ENCODE results near the gene SYCP3.

Gene SYCP3

DNA sequence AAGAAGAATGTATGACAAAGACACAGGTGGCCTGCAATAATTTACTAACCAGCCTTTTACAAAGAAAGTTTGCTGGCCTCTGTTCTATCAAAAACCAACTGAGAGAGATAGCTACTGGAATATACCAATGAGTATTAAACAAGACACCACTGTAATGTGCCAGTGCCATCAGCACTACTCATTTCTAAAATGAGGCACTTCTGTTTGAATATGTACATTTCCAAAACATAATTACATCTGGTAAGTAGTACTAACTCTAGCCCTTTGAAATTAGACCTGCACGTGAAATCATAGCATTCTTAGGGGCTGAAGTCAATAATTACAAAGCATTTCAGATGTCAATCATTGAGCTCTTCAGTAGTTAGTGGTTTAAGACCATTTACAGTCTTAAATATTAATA, 6.9 kb upstream of the SYCP3 start:
- Histone ChIP-seq H3K36me3 (ENCODE audit: control insufficient read depth in 1 of 2, insufficient read depth in 2 of 2, low read depth in 1 of 2, low read length in 2 of 2) (peaks cover 16 to 97% of the 10 kb centered on the region in 2 experiments), H3K27ac (ENCODE audit: low read length, poor library complexity, severe bottlenecking) (no peak overlapping the region), H2BK5ac (ENCODE audit: low read depth, low read length, poor library complexity, severe bottlenecking) (no peak overlapping the region), H3K14ac (ENCODE audit: low read length in 2 of 2) (no peak overlapping the region), H3K4me1 (ENCODE audit: control insufficient read depth, insufficient read depth, low read depth, low read length) (peaks cover 5% of the 10 kb centered on the region), H3K79me1 (replicated peaks; ENCODE audit: low read length, poor library complexity, severe bottlenecking) (no peaks in the 10 kb centered on the region), H2BK15ac (ENCODE audit: low read depth, poor library complexity, severe bottlenecking) (no peak overlapping the region), H4K91ac (ENCODE audit: low read length) (no peak overlapping the region), H3K27me3 (ENCODE audit: control insufficient read depth in 1 of 2, insufficient read depth in 1 of 2, low read length in 2 of 2) (no peaks in the 10 kb centered on the region), H3K9ac (ENCODE audit: low read length) (no peak overlapping the region), H2BK120ac (ENCODE audit: low read depth, low read length) (no peak overlapping the region), H3K23ac (ENCODE audit: low read length in 2 of 2) (no peak overlapping the region), H2AFZ (ENCODE audit: low read depth, low read length) (no peak overlapping the region), H2BK12ac (ENCODE audit: low read length in 2 of 2) (no peak overlapping the region), H3K4me3 (ENCODE audit: insufficient read depth in 1 of 2, low read depth in 1 of 2, low read length in 2 of 2) (no peak overlapping the region), H2AK5ac (ENCODE audit: low read length, severe bottlenecking) (no peak overlapping the region), H4K8ac (ENCODE audit: low read length) (no peak overlapping the region), H3K18ac (ENCODE audit: low read depth in 1 of 2, low read length in 2 of 2) (no peak overlapping the region), H3K9me3 (ENCODE audit: control insufficient read depth, low read length) (no peaks in the 10 kb centered on the region), H3K4me2 (ENCODE audit: low read length, poor library complexity, severe bottlenecking) (no peak overlapping the region), H3K4ac (ENCODE audit: low read depth in 1 of 2, low read length in 2 of 2) (no peak overlapping the region)
- DNase-seq: no peak
- WGBS: no CpG with 5 or more reads among the region's 1 CpG

DNA sequence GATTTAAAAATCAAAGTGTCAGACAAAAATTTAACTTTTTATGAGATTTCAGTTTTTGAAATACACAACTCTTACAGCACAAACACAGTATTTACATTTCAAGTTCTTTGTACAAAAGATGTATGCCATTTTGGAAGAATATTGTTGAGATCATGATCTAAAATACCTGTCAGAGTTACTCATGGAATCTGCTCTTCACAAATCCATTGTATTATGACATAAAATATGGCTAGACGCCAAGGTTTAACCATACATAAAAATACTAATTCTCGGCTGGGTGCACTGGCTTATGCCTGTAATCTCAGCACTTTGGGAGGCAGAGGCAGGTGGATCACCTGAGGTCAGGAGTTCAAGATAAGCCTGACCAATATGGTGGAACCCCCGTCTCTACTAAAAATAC, 6.2 kb upstream of the SYCP3 start:
- Histone ChIP-seq H2BK15ac (ENCODE audit: low read depth, poor library complexity, severe bottlenecking) (no peak overlapping the region), H3K23ac (ENCODE audit: low read length in 2 of 2) (no peak overlapping the region), H2BK12ac (ENCODE audit: low read length in 2 of 2) (no peak overlapping the region), H3K4me2 (ENCODE audit: low read length, poor library complexity, severe bottlenecking) (no peak overlapping the region), H2BK120ac (ENCODE audit: low read depth, low read length) (no peak overlapping the region), H2AK5ac (ENCODE audit: low read length, severe bottlenecking) (no peak overlapping the region), H3K79me1 (replicated peaks; ENCODE audit: low read length, poor library complexity, severe bottlenecking) (no peaks in the 10 kb centered on the region), H3K27me3 (ENCODE audit: control insufficient read depth in 1 of 2, insufficient read depth in 1 of 2, low read length in 2 of 2) (no peaks in the 10 kb centered on the region), H3K4me3 (ENCODE audit: insufficient read depth in 1 of 2, low read depth in 1 of 2, low read length in 2 of 2) (no peak overlapping the region), H3K4ac (ENCODE audit: low read depth in 1 of 2, low read length in 2 of 2) (no peak overlapping the region), H3K36me3 (ENCODE audit: control insufficient read depth in 1 of 2, insufficient read depth in 2 of 2, low read depth in 1 of 2, low read length in 2 of 2) (peaks cover 16 to 92% of the 10 kb centered on the region in 2 experiments), H2AFZ (ENCODE audit: low read depth, low read length) (no peak overlapping the region), H3K14ac (ENCODE audit: low read length in 2 of 2) (no peak overlapping the region), H3K9ac (ENCODE audit: low read length) (no peak overlapping the region), H3K9me3 (ENCODE audit: control insufficient read depth, low read length) (no peaks in the 10 kb centered on the region), H3K27ac (ENCODE audit: low read length, poor library complexity, severe bottlenecking) (no peak overlapping the region), H4K91ac (ENCODE audit: low read length) (no peak overlapping the region), H3K18ac (ENCODE audit: low read depth in 1 of 2, low read length in 2 of 2) (no peak overlapping the region), H2BK5ac (ENCODE audit: low read depth, low read length, poor library complexity, severe bottlenecking) (no peak overlapping the region), H3K4me1 (ENCODE audit: control insufficient read depth, insufficient read depth, low read depth, low read length) (peaks cover 5% of the 10 kb centered on the region), H4K8ac (ENCODE audit: low read length) (no peak overlapping the region)
- no peak for DNase-seq
- WGBS: 95% methylated on average over 3 of the region's 3 CpGs

DNA sequence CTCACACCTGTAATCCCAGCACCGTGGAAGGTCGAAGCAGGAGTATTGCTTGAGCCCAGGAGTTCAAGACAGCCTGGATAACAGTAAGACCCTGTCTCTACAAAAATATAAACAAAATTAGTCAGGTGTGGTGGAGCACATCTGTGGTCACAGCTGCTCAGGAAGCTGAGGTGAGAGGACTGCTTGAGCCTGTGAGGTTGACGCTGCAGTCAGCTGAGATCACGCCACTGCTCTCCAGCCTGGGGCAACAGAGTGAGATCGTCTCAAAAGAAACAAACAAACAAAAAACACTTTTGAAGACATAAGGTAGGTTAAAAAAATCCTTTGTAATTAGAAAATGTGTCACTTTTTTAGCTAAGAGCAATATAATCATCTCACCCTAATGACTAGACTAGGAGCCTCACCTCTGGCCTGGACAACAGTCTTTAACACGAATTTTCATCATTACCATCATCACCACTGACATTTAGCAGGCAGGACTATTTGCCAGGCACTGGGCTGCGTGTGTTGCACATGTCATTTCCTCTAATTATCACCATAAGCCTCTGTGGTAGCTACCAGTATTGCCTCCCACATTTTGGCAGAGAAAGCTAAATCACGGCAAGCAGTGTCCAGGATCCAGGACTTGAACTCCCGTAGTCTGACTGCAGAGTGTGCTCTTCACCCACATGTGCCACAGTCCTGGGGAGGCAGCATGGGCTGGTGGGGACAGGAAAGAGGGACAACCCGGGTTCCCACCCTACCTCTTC, 4.6 kb upstream of the SYCP3 start:
- Histone ChIP-seq H2AK5ac (ENCODE audit: low read length, severe bottlenecking) (peak overlapping the region; percentile 8), H2BK5ac (ENCODE audit: low read depth, low read length, poor library complexity, severe bottlenecking) (no peak overlapping the region), H3K4ac (ENCODE audit: low read depth in 1 of 2, low read length in 2 of 2) (no peak overlapping the region), H2BK15ac (ENCODE audit: low read depth, poor library complexity, severe bottlenecking) (no peak overlapping the region), H3K4me2 (ENCODE audit: low read length, poor library complexity, severe bottlenecking) (no peak overlapping the region), H3K36me3 (ENCODE audit: control insufficient read depth in 1 of 2, insufficient read depth in 2 of 2, low read depth in 1 of 2, low read length in 2 of 2) (peaks cover 19 to 83% of the 10 kb centered on the region in 2 experiments), H3K4me1 (ENCODE audit: control insufficient read depth, insufficient read depth, low read depth, low read length) (peaks cover 5% of the 10 kb centered on the region), H2BK12ac (ENCODE audit: low read length in 2 of 2) (no peak overlapping the region), H3K14ac (ENCODE audit: low read length in 2 of 2) (no peak overlapping the region), H2BK120ac (ENCODE audit: low read depth, low read length) (no peak overlapping the region), H3K9ac (ENCODE audit: low read length) (no peak overlapping the region), H3K27ac (ENCODE audit: low read length, poor library complexity, severe bottlenecking) (no peak overlapping the region), H3K4me3 (ENCODE audit: insufficient read depth in 1 of 2, low read depth in 1 of 2, low read length in 2 of 2) (no peak overlapping the region), H3K9me3 (ENCODE audit: control insufficient read depth, low read length) (no peaks in the 10 kb centered on the region), H4K91ac (ENCODE audit: low read length) (no peak overlapping the region), H3K27me3 (ENCODE audit: control insufficient read depth in 1 of 2, insufficient read depth in 1 of 2, low read length in 2 of 2) (no peaks in the 10 kb centered on the region), H4K8ac (ENCODE audit: low read length) (no peak overlapping the region), H3K23ac (ENCODE audit: low read length in 2 of 2) (no peak overlapping the region), H3K18ac (ENCODE audit: low read depth in 1 of 2, low read length in 2 of 2) (no peak overlapping the region), H3K79me1 (replicated peaks; ENCODE audit: low read length, poor library complexity, severe bottlenecking) (no peaks in the 10 kb centered on the region), H2AFZ (ENCODE audit: low read depth, low read length) (no peak overlapping the region)
- WGBS: 92% methylated on average over 9 of the region's 10 CpGs
- no peak for DNase-seq

DNA sequence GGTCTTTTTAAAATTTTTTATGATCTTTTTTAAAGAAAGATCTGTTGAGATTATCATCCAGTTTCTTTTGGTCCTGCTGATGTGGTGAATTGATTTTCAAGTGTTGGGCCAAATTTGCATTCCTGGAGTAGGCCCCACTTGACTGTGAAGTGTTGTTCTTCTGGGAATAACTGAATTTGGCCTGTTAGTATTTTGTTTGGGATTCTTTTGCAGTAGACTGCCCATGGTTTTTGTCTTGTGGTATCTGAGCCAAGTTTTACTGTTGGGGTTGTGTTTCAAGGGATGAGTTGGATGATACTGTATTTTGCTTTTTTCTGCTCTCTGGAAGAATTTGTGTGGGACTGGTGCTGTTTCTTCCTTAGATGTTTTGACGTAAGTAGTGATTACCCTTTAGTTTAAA, 4.0 kb upstream of the SYCP3 start:
- no peaks in the 10 kb centered on the region for H3K27me3 ChIP-seq (ENCODE audit: control insufficient read depth in 1 of 2, insufficient read depth in 1 of 2, low read length in 2 of 2)
- no peak overlapping the region for H2BK15ac ChIP-seq (ENCODE audit: low read depth, poor library complexity, severe bottlenecking)
- no peak overlapping the region for H4K8ac ChIP-seq (ENCODE audit: low read length)
- H3K23ac ChIP-seq (ENCODE audit: low read length in 2 of 2): no peak overlapping the region
- no peaks in the 10 kb centered on the region for H3K79me1 ChIP-seq (replicated peaks; ENCODE audit: low read length, poor library complexity, severe bottlenecking)
- H3K27ac ChIP-seq (ENCODE audit: low read length, poor library complexity, severe bottlenecking): no peak overlapping the region
- peaks cover 20 to 80% of the 10 kb centered on the region in 2 experiments for H3K36me3 ChIP-seq (ENCODE audit: control insufficient read depth in 1 of 2, insufficient read depth in 2 of 2, low read depth in 1 of 2, low read length in 2 of 2)
- no peak for DNase-seq
- H2BK12ac ChIP-seq (ENCODE audit: low read length in 2 of 2): no peak overlapping the region
- no peak overlapping the region for H4K91ac ChIP-seq (ENCODE audit: low read length)
- no peak overlapping the region for H3K9ac ChIP-seq (ENCODE audit: low read length)
- H3K4me3 ChIP-seq (ENCODE audit: insufficient read depth in 1 of 2, low read depth in 1 of 2, low read length in 2 of 2): no peak overlapping the region
- H3K14ac ChIP-seq (ENCODE audit: low read length in 2 of 2): no peak overlapping the region
- no peak overlapping the region for H2BK120ac ChIP-seq (ENCODE audit: low read depth, low read length)
- no peak overlapping the region for H2AK5ac ChIP-seq (ENCODE audit: low read length, severe bottlenecking)
- WGBS: no CpG with 5 or more reads among the region's 1 CpG
- no peak overlapping the region for H2BK5ac ChIP-seq (ENCODE audit: low read depth, low read length, poor library complexity, severe bottlenecking)
- peaks cover 5% of the 10 kb centered on the region for H3K4me1 ChIP-seq (ENCODE audit: control insufficient read depth, insufficient read depth, low read depth, low read length)
- H3K4me2 ChIP-seq (ENCODE audit: low read length, poor library complexity, severe bottlenecking): no peak overlapping the region
- no peak overlapping the region for H3K4ac ChIP-seq (ENCODE audit: low read depth in 1 of 2, low read length in 2 of 2)
- no peak overlapping the region for H3K18ac ChIP-seq (ENCODE audit: low read depth in 1 of 2, low read length in 2 of 2)
- no peaks in the 10 kb centered on the region for H3K9me3 ChIP-seq (ENCODE audit: control insufficient read depth, low read length)
- H2AFZ ChIP-seq (ENCODE audit: low read depth, low read length): no peak overlapping the region
